Stimulated activated CD8-positive, alpha-beta memory T cell treated with anti-CD3 and anti-CD28 coated beads, Interleukin-12 subunit alpha, Interleukin-12 subunit beta, amount 100 ng/mL, for 4 hours (primary cell): Measurements from ENCODE around the gene HSP90B1.
A peak's percentile ranks its signal among the peaks of the same experiment; 100 is the strongest.

ENCODE experiments used
- DNase-seq: peaks from one replicate; pipeline ENCODE4 v3.0.0-alpha.2; 2020; ENCODE audit warnings: low read depth

Gene HSP90B1

DNA sequence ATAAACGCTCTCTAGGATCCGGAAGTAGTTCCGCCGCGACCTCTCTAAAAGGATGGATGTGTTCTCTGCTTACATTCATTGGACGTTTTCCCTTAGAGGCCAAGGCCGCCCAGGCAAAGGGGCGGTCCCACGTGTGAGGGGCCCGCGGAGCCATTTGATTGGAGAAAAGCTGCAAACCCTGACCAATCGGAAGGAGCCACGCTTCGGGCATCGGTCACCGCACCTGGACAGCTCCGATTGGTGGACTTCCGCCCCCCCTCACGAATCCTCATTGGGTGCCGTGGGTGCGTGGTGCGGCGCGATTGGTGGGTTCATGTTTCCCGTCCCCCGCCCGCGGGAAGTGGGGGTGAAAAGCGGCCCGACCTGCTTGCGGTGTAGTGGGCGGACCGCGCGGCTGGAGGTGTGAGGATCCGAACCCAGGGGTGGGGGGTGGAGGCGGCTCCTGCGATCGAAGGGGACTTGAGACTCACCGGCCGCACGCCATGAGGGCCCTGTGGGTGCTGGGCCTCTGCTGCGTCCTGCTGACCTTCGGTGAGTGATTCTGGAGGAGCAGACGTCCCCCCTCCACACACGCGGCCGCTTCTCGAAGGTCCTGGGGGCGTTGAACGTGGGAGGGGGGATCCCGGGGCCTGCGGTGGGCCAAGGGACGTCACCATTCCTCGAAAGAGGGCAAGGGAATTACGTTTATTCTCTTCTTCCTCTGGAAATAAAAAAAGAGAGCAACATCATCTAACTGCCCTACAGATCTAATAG lies at the start of gene HSP90B1:
Gene HSP90B1, plus strand, starts transcription at position 377 of the 753 bp plus-strand sequence. Its CDS starts 106 bp downstream, at position 483.
- peak; percentile 100 for DNase-seq

DNA sequence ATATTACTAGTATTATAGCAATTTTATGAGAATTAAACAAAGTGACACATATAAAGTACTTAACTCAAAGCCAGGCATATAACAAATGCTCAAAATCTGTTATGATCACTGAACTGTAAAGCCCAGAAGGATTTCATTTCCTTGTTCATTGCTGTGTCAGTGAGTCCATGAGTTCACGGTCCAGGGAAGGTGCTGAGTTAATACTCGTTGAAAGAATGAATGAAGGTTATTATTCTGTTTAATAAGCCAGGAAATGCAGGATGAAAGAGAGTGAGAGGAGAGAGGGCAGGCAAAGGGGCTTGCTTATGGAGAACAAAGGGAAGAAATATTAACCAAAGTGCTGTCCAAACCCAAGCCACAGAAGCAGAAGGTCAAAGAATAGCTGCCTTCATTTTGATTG lies 48.9 kb upstream of the HSP90B1 start:
- no peak for DNase-seq

DNA sequence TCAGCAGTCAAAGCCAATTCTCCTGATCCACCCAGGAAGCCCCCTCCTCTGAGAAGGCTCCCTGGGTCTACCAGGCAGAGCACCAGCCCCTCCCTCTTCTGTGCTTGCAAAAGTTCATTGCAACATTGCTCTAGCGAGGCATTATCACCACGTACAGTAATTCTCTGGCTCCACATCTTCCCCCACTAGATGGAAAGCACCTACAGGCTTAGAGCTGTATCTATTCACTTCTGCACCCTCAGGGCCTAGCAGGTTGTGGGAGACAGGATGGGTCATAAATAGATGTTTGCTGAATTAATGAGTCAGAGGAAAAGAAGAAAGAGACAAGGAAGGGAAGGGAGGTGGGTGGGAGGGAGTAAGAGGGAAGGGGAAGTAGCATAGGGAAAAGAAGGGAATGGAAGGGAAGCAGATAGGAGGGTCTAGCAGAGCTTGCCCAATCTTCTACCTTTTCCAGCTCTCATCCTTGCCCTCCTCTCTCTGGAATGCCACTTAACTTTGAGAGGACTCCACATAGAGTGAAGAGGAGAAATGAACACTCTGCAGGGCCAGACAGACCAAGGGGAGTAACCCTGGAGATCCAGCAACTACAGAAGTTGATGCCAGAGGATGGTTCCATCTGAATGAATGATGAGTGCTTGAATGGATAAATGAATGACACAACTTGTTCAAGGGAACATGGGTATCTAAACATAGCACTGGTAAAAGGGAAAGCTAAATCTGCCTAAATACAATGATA lies 47.2 kb upstream of the HSP90B1 start:
- DNase-seq, result no peak

DNA sequence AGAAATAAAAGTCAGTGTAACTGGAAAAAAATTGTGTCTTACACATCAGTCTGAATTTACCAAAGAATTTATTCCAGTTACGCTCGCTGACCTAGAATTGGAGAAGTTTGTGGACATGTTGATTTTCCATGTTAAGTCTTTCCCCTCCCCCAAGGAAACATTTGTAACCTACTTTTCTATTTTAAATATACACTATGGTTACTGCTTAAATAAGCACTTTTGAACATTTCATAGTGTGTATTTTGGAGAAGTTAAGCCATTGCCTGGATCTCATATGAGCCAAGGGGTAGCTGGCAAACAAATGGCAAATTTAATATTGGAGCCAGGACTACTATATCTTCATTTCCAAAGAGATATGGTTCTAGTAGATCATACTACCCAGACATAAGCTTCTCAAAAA lies 46.3 kb upstream of the HSP90B1 start:
- DNase-seq, result no peak

DNA sequence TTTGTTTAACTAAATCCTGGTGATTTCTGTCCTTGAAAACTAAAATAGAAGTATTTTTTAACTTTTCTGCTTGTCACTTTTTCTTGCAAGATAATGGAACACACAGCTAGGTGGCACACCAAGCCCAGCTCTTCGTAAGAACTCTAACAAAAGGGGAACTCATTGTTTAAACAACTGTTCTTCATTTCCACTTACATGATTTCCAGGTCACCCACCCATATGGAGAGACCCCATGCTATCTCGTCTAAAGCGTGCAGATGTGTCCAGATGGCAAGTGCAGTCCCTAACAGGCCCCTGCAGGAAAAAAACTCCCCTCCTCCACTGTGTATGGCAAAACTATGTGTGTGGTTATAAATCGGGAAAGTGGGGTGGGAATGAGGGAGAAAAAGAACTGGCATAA lies 45.9 kb upstream of the HSP90B1 start:
- DNase-seq, result no peak

DNA sequence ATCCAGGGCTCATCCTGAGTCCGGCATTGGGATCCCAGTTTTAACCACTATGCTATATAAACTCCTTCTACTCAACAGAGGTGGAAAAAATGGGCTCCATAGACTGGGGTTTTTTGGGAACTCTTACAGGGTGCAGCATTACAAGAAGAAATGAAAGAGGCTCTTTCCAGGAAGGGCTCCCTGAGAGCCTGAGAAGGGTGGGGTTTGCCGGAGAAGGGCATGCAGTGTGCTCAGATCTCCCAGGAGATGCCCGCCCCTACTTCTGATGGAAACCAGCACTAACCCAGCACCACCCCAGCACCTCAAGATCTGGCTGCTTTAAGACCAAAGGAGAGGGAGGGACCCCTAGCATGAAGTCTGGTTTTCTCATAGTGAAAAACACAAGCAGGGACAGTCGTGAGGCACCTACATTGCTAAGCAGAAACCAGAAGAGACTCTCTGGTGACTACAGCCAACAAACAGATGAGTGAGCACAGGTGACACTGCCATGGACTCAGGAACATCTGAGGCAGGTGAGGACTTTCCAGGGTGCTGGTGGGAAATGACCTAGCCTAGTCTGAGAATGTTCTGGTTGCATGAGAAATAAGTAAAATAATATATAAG lies 43.9 kb upstream of the HSP90B1 start:
- DNase-seq, result no peak

DNA sequence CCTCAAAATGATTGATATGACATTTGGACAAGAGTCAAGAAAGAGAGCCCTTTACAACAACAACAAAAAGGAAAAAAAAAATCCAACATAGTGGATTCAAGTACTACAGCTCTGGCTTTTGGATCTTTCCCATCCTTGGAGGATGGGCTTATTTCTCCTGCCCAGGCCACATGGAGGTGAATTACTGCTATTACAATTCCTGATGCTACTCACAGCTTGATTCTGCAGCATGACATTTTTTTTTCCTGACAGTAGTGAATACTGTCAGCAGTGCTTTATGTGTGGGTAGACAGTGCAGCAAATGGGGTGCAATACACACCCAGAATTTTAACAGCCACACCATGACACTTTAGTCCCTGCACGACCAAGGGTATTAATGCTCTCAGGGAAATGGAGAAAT lies 42.5 kb upstream of the HSP90B1 start:
- no peak for DNase-seq

DNA sequence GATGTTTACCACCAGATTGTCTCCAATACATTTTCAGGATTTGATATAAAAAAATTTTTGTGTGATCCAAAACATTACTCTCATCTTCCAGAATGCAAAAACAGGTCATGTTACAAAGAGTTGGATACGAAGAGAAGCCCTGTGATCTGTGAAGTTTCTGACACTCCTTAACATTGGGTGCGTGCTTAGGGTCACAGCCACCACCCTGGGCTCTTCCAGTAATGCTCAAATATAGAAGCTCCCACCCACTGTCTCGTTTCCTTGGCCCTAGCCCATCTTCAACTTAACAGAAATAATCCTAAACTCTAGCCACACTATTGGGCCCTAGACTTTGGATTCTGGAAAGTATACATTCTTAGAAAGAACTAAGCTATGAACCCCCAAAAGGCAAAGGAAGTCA lies 32.9 kb upstream of the HSP90B1 start:
- DNase-seq, result no peak

DNA sequence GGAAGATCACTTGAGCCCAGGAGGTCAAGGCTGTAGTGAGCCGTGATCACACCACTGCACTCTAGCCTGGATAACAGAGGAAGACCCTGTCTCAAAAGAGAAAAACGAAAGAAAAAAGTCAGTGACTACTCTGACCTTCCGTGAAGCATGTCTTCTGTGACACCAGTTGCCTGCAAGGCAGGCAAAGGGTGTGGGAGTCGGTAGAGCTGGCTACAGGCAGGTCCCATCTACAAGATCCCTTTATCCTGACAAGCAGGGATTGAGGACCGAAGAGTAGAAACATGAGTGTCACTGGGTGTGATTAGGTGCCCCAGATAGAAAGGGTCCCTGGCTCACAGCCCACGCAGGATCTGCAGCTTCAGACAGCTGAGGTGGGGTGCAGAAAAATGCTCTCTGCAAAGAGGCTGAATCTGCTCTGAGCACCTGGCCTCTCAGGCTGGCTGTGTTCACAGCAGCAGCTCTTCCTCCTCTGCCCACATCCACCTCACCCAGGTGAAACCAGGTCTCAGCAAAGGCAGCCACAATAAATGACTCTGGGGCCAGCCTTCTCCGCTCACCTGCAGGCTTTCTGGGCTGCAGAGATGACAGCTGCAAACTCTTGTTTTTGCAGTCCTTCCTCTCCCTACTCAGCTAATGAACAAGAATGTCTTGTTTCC lies 28.6 kb upstream of the HSP90B1 start:
- DNase-seq, result no peak

DNA sequence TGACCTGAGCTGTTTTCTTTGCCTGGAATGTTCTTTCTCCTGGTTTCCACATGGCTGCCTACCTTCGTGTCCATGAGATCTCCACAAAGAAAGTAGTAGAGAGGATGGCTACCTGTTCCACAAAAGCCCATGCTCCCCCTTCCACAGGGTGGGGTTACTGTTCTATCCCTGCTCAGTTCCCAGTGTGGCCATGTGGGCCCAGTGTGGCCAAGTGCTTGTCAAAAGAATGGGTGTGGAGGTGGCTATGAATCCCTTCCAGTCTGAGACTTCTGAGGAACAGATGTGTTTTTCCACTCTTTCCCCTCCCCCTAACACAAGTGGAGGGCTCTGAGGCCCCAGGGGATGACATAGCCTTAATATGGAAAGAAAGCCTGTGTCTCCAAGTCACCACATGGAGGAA lies 26.2 kb upstream of the HSP90B1 start:
- no peak for DNase-seq

DNA sequence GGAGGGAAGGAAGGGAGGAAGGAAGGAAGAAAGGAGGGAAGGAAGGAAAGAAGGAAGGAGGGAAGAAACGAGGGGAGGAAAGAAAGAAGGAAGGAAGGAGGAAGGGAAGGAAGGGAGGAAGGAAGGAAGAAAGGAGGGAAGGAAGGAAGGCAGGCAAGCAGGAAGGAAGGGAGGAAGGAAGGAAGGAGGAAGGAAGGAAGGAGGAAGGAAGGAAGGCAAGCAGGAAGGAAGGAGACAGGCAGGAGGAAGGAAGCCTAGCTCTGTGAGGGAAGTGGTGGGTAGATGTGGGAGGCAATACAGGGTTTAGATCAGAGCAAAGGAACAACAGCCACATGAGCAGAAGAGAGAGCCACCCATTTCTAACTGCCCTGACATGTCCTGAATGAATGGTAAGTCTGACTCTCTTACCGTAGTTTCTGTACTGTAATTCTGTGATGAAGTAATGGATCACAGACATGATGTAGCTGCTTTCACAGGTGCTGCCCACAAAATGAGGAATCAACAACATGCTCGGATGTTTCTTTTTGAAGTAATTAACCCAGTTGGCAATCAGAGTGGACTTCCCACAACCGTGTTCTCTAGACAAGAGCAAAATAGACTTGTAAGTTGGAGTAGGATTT lies 24.4 kb upstream of the HSP90B1 start:
- DNase-seq, result no peak

DNA sequence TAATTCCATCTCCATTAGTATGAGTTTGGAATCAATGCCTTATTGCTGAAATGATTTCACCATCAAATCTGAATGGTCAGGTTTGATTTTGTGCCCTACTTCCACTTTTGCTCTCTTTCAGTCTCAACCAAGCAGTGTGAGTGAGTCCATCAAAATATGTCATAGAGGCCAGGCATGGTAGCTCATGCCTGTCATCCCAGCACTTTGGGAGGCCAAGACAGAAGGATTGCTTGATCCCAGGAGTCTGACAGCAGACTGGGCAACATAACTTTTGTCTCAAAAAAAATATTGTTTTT lies 22.0 kb upstream of the HSP90B1 start:
- DNase-seq, result no peak

DNA sequence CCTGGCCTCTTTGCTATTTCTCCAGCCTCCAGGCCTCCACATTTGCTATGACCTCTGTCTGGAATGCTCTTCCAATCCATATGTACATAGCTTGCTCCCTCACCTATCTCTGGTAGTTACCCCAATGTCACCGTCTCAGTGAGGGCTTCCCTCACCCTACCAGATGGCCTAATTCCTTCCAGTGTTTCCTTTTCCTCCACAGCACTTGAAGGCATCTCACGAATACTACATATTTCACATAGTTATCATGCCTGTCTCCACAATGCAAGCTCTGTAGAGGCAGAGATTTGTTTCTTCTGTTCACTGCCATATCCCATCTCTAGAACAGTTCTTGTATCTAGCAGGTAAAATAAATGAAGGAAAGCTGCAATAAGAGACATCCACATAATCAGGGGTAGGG lies 21.3 kb upstream of the HSP90B1 start:
- no peak for DNase-seq

DNA sequence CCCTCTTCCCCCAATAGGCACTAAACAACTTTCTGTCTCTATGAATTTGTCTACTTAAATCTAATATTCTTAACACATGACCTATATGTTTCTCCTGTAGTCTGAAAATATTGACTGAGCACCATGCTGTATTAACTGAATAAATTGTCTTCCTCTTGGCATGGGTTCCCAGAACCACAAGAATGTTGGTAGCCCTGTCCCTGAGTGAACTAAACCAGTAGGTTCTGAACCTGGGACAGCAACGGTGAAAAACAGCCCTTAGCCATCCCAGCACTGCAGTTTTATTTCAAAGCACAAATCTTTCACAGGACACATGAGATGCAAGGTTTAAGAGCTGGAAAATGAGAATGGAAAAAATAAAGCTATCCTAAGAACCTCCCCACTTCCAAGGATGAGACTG lies 20.4 kb upstream of the HSP90B1 start:
- no peak for DNase-seq

DNA sequence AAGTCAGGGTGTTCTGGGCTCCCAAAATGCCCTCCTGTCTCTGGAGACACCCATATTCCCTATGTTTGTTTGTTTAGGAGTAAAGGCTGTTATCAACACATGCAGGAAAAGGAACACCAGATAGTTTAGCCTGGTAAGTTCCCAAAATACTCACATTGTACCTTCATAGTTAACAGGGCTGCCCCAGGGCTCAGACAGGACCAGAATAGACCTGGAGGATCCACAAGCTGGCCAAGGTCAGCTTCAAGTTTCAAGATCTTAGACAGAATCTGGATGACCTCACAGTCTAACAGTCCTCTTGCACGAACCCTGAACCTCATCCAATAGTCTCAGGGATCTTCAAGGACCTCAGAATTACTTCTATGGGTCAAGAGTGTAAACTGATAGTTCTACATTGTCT lies 18.1 kb upstream of the HSP90B1 start:
- DNase-seq, result no peak

DNA sequence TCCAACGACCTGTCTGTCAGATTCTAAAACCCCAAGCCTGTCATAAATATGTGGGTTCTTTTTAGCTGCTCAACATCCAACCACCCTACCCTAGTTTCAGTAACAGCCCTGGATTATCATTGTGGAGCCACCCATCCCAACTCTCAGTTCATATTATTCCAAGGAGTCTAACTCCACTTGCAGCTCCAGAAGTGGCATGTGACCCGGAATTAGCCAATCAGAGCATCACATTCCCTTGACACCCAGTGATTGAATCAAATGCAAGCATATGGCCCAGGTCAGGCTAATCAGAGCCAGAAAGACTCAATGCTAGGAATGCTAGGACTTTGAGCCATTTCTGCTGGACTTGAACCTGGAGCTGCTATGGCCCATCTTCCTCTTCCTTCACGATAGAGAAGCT lies 17.1 kb upstream of the HSP90B1 start:
- DNase-seq, result no peak

DNA sequence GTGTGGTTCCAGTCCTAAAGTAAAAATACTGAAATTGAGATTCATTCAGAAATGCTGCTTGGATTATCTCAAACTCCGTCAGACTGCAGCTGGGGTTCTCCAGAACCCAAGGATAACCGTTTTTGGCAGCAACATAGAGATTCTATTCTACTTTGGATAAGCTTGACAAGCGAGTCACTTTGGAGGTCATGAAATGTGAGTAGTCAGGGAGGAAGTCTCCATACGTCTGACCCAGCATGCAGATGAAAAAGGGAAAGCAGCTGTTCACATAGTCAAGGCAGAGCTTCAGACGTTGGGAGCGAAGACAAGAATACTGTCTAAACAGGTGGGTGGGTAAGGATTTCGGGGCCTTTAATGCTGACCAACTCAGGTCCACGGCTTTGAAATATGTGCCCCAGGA lies 14.9 kb upstream of the HSP90B1 start:
- DNase-seq, result no peak

DNA sequence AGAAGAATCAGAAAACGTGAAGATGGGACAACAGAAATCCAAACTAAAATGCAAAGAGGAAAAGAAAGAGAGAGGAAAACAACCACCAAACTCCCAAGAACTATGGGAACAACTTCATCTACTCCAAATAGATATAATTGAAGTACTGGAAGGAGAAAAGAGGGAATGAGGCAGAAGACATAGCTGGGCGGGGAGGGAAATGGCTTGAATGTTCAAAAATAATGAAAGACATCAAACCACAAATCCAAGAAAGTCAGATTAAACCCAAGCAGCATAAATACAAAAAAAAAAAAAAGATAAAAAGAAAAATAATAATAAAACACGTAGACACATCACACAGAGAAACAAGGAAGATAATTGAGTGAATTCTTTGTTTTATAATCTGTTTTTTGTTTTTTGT lies 12.3 kb upstream of the HSP90B1 start:
- DNase-seq, result no peak

DNA sequence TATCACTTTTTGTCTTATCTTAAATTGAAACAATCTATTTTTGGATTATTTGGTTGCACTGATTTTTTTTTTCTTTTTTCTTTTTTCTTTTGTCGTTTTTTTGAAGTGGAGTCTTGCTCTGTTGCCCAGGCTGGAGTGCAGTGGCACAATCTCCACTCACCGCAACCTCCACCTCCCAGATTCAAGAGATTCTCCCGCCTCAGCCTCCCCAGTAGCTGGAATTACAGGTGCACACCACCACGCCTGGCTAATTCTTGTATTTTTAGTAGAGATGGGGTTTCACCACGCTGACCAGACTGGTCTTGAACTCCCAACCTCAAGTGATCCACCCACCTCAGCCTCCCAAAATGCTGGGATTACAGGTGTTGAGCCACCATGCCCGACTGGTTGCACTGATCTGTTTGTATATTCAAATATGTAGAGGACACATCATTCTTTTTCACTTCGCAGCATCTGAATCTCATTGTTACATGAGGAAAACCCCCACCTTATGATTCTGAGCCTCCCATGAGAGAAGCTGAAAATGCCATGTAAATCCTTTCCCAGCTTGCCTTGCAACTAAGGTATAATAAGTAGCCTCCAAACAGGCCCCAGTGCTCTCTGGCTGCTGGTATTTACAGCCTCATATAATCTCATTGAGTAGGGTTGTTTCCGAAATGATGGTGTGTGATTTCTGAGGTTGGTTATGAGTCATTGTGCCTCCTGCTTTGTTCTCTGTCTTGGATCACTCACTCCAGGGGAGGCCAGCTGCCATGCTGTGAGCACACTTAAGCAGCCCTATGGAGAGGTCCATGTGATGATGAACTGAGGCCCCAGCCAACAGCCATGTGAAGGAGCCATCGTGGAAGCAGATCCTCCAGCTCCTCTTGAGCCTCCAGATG lies 5.2 kb upstream of the HSP90B1 start:
- peak; percentile 8 for DNase-seq

DNA sequence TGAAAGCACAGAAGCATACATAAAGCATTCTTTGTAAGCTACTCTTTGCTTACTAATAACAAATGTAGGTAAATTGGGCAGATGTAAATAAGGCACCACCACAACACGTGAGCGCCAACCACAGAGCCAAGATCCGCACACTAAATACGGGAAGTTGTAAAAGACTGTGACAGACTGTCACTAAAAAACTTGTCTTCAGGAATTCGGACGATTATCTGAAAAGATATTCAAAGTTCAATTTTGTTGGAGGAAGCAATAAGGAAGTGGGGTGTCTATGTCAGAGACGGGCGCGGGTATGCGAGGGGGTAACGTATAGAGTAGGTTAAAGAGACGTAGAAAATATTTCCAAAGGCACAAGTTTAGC lies 1.5 kb upstream of the HSP90B1 start:
- DNase-seq, result peak; percentile 10

DNA sequence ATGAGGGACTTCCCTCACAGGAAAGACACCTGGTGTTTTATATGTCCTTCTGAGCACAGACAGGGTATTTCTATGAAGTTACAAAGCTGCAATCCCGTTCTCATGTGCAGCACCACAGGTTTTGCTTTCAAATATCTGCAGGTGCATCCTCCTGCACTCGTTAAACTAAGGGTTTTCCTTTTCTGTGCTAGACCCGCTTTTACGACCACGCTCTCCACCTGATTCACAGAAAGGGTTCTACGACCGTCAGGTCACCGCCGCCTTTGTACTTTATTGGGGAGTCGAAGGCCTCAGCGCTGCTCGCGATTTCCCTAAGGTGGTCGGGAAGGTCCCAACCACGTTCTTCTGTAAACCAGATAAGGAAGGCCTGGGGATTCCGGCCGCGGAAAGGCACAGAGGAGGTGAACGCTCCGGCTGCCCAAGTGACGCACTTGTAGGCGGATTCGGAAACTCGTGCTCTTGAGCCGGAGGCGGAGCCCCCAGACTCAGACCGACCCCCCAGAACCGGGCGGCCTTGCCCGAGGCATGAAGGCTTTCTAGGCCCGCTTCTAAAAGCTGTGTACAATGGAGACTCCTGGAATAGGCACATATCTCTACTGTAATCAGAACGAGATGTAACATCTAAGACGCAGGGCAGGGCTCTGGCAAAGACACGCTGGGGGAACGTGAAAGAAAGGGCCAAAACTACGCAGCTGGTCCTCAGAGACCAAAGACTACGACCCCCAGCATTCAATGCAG lies 995 bp upstream of the HSP90B1 start:
- peak; percentile 71 for DNase-seq
